GM23338 (cell line): ENCODE measurements around the gene AGPS. TPM values are rescaled to one million over a fixed set of nuclear protein-coding genes. Genes with fewer than 3 reads are reported as not detected.

Experiments
- ATAC-seq: fragments of 200-7000 bp; cut with Tn5 transposase; 3 replicates; pipeline ENCODE4 v1.9.1; 2020
- DNase-seq: peaks from one replicate; pipeline ENCODE4 v3.0.0-alpha.2; 2015; ENCODE audit warnings: low spot score
- H2AFZ ChIP-seq: fragments of 200-600 bp; sonication (generic); 2 replicates; pipeline ENCODE4 v1.8.0; 2016; ENCODE audit warnings: antibody characterized with exemption, mild to moderate bottlenecking, moderate library complexity
- H3F3A ChIP-seq: fragments of 200-600 bp; sonication (generic); replicated peaks from 2 replicates; pipeline ENCODE4 v1.8.0; 2017; ENCODE audit warnings: antibody characterized with exemption, mixed run types, low read depth
- H3K27ac ChIP-seq: fragments of 200-600 bp; sonication (generic); 2 replicates; pipeline ENCODE4 v1.6.1; 2016; ENCODE audit warnings: low read depth
- H3K27me3 ChIP-seq: fragments of 200-600 bp; sonication (generic); 2 replicates; pipeline ENCODE4 v1.8.0; 2016; ENCODE audit warnings: mild to moderate bottlenecking, mixed run types, moderate library complexity; ENCODE audit not compliant: insufficient read depth
- H3K36me3 ChIP-seq: fragments of 200-600 bp; sonication (generic); 2 replicates; pipeline ENCODE4 v1.8.0; 2016; ENCODE audit warnings: mild to moderate bottlenecking; ENCODE audit not compliant: insufficient read depth
- H3K4me1 ChIP-seq: fragments of 200-600 bp; sonication (generic); 2 replicates; pipeline ENCODE4 v1.8.0; 2016; ENCODE audit warnings: mild to moderate bottlenecking, moderate library complexity; ENCODE audit not compliant: insufficient read depth
- H3K4me2 ChIP-seq: fragments of 200-600 bp; sonication (generic); 2 replicates; pipeline ENCODE4 v1.7.1; 2017; ENCODE audit warnings: mixed run types
- H3K4me3 ChIP-seq: fragments of 200-600 bp; sonication (generic); 2 replicates; pipeline ENCODE4 v1.6.1; 2016; ENCODE audit warnings: mixed run types
- H3K79me2 ChIP-seq: fragments of 200-600 bp; sonication (generic); replicated peaks from 2 replicates; pipeline ENCODE4 v1.8.0; 2017; ENCODE audit warnings: mild to moderate bottlenecking; ENCODE audit not compliant: insufficient read depth
- H3K9me2 ChIP-seq: fragments of 200-600 bp; sonication (generic); 2 replicates; pipeline ENCODE4 v1.8.0; 2017; ENCODE audit not compliant: insufficient read depth
- H4K20me1 ChIP-seq: fragments of 200-600 bp; sonication (generic); replicated peaks from 2 replicates; pipeline ENCODE4 v1.8.0; 2017; ENCODE audit warnings: mild to moderate bottlenecking; ENCODE audit not compliant: insufficient read depth
- H3K27ac Mint-ChIP-seq: 2 replicates; pipeline ENCODE4 v1.8.0; 2020; ENCODE audit warnings: inconsistent platforms, mild to moderate bottlenecking, moderate library complexity, mixed read lengths
- H3K27me3 Mint-ChIP-seq: 3 replicates; pipeline ENCODE4 v1.8.0; 2022; ENCODE audit warnings: low read depth, mild to moderate bottlenecking, moderate library complexity, mixed read lengths, inconsistent platforms; ENCODE audit not compliant: insufficient read depth, poor library complexity
- H3K36me3 Mint-ChIP-seq: 3 replicates; pipeline ENCODE4 v1.8.0; 2021; ENCODE audit warnings: low read depth, mild to moderate bottlenecking, inconsistent platforms, moderate library complexity, mixed read lengths
- H3K4me1 Mint-ChIP-seq: 3 replicates; pipeline ENCODE4 v1.8.0; 2020; ENCODE audit warnings: mild to moderate bottlenecking, inconsistent platforms, mixed read lengths
- H3K4me3 Mint-ChIP-seq: 3 replicates; pipeline ENCODE4 v1.8.0; 2021; ENCODE audit warnings: moderate library complexity, mild to moderate bottlenecking, inconsistent platforms, mixed read lengths
- H3K9me3 Mint-ChIP-seq: 3 replicates; pipeline ENCODE4 v1.8.0; 2020; ENCODE audit warnings: moderate library complexity, mild to moderate bottlenecking, inconsistent platforms, mixed read lengths
- ETS1 ChIP-seq: IDR thresholded peaks from 2 replicates; pipeline ENCODE4 v1.6.1; 2016; ENCODE audit warnings: antibody characterized with exemption
- EZH2 ChIP-seq: fragments of 200-600 bp; sonication (generic); IDR thresholded peaks from one replicate; pipeline ENCODE4 v1.8.0; 2017; ENCODE audit warnings: antibody characterized with exemption, mild to moderate bottlenecking, low read depth; ENCODE audit not compliant: unreplicated experiment
- JUNB ChIP-seq: IDR thresholded peaks from one replicate; pipeline ENCODE4 v1.6.1; 2016; ENCODE audit warnings: antibody characterized with exemption; ENCODE audit not compliant: unreplicated experiment
- NANOG ChIP-seq: IDR thresholded peaks from 2 replicates; pipeline ENCODE4 v1.6.1; 2016; ENCODE audit warnings: antibody characterized with exemption, borderline replicate concordance
- POLR2AphosphoS5 ChIP-seq: IDR thresholded peaks from 2 replicates; pipeline ENCODE4 v1.6.1; 2016; ENCODE audit warnings: antibody characterized with exemption, low read depth
- REST ChIP-seq: IDR thresholded peaks from one replicate; pipeline ENCODE4 v1.6.1; 2018; ENCODE audit warnings: antibody characterized with exemption; ENCODE audit not compliant: unreplicated experiment
- STAT1 ChIP-seq: IDR thresholded peaks from one replicate; pipeline ENCODE4 v1.6.1; 2016; ENCODE audit warnings: antibody characterized with exemption; ENCODE audit not compliant: unreplicated experiment
- ZNF114 ChIP-seq: fragments of 250-450 bp; sonication (Bioruptor Pico); IDR thresholded peaks from 2 replicates; pipeline ENCODE4 v1.5.0; 2020; ENCODE audit warnings: mild to moderate bottlenecking, moderate library complexity
- ZNF331 ChIP-seq: fragments of 250-450 bp; sonication (Bioruptor Pico); IDR thresholded peaks from 2 replicates; pipeline ENCODE4 v1.5.0; 2020; ENCODE audit warnings: low read depth, mild to moderate bottlenecking, moderate library complexity
- ZNF462 ChIP-seq: fragments of 250-450 bp; sonication (Bioruptor Pico); IDR thresholded peaks from 2 replicates; pipeline ENCODE4 v1.5.0; 2020; ENCODE audit warnings: mild to moderate bottlenecking, moderate library complexity
- polyA plus RNA-seq: library from polyadenylated mRNA; unstranded; fragments of >200 nt; fragmentation: Nextera tagmentation; extraction: Ambion mirVana; gene quantifications from 2 replicates; pipeline ENCODE4 v1.2.1, GENCODE V29; 2016
- total RNA-seq: library from RNA; depleted of rRNA; stranded (reverse); fragments of >200 nt; shearing (Covaris generic); gene quantifications from 2 replicates; pipeline ENCODE4 v1.2.3, GENCODE V29; 2014
- TF ChIP-seq, protein P1 (sequence below), 2 experiments: fragments of 200-600 bp in 1 of 2; sonication (generic) in 1 of 2; conservative IDR thresholded peaks; 2 replicates each; pipeline versions ENCODE4 v1.5.1 to v1.6.1; 2016 to 2017; ENCODE audit warnings: antibody characterized with exemption in 2 of 2, low read depth in 2 of 2, mild to moderate bottlenecking in 2 of 2, moderate library complexity in 1 of 2

AGPS gene
- total and polyA plus RNA-seq, 2 experiments from 2014 or later: 14.6 to 73.2 TPM

DNA sequence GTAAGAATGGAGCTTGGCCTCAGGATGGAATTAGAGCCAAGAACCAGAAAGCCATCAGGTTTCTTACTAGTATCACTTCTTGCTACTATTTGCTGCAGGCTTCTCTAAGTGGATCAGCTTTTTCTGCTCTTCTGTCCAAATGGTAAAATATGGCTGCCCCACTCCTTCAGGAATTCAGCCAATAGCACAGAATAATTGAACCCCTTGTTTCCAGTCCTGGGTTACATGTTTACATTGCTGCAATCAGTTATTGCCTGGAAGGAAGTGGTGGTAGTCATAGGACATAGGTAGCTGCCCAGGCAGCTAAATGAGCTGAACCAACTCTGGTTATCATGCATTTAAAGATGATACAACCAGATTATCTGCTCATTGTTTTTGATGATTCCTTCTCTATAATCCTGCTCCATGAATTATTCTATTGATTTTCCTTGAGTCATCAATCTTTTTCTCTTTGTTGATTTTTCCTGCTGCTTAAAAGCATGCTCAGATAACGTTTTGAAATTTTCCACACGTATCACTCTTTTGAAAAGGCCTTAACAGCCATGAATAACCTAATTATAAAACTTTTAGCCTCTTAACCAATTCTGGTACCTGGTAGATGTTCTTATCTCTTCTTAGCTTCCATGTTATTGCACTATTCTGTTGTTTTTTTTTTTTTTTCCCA is 12.6 kb downstream of the AGPS start:
- H4K20me1 ChIP-seq: peaks cover 30% of the 10 kb centered on the region; the same call in 1 of the 2 replicates
- TF ChIP-seq POLR2AphosphoS5 (no peak), ZNF462 (CRISPR knock-in tag) (no peak), JUNB (no peak), ETS1 (no peak), STAT1 (no peak), NANOG (no peak), ZNF114 (CRISPR knock-in tag) (no peak), ZNF331 (no peak), REST (no peak), EZH2 (no peak)
- TF ChIP-seq, protein P1, sequence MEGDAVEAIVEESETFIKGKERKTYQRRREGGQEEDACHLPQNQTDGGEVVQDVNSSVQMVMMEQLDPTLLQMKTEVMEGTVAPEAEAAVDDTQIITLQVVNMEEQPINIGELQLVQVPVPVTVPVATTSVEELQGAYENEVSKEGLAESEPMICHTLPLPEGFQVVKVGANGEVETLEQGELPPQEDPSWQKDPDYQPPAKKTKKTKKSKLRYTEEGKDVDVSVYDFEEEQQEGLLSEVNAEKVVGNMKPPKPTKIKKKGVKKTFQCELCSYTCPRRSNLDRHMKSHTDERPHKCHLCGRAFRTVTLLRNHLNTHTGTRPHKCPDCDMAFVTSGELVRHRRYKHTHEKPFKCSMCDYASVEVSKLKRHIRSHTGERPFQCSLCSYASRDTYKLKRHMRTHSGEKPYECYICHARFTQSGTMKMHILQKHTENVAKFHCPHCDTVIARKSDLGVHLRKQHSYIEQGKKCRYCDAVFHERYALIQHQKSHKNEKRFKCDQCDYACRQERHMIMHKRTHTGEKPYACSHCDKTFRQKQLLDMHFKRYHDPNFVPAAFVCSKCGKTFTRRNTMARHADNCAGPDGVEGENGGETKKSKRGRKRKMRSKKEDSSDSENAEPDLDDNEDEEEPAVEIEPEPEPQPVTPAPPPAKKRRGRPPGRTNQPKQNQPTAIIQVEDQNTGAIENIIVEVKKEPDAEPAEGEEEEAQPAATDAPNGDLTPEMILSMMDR (conservative IDR thresholded peaks at IDR 0.05; ENCODE audit: low read depth in 2 of 2): no peak
- no peak overlapping the region for H3K4me3 ChIP-seq
- DNase-seq (no peak), ATAC-seq (no peak)
- no peak overlapping the region for H3K4me2 ChIP-seq
- Mint-ChIP-seq H3K4me1 (peaks cover 10% of the 10 kb centered on the region; the same call in 2 of the 3 replicates), H3K36me3 (peaks cover 13% of the 10 kb centered on the region; the same call in 2 of the 3 replicates), H3K27ac (no peak overlapping the region), H3K27me3 (no peaks in the 10 kb centered on the region), H3K9me3 (peaks cover 5% of the 10 kb centered on the region; the same call in 2 of the 3 replicates), H3K4me3 (no peak overlapping the region)
- H3K27me3 ChIP-seq: no peaks in the 10 kb centered on the region
- no peak overlapping the region for H3K27ac ChIP-seq
- no peaks in the 10 kb centered on the region; the same call in 1 of the 2 replicates for H3K9me2 ChIP-seq
- H2AFZ ChIP-seq: no peak overlapping the region
- H3K4me1 ChIP-seq: no peaks in the 10 kb centered on the region; the same call in 1 of the 2 replicates
- peaks cover 100% of the 10 kb centered on the region for H3K79me2 ChIP-seq
- H3K36me3 ChIP-seq: no peaks in the 10 kb centered on the region
- H3F3A ChIP-seq: no peaks in the 10 kb centered on the region
